Measurements from ENCODE around the gene SERPINF2.

GRCh38 chr17:1782171-1782567 lies 39.5 kb downstream of the SERPINF2 start:
- no peak for TF ChIP-seq POLR2AphosphoS5 (IDR thresholded peaks at IDR 0.05; ENCODE audit: borderline replicate concordance, low read depth, low read length)
- TF ChIP-seq FOXP2 (optimal IDR thresholded peaks at IDR 0.05; ENCODE audit: control extremely low read depth, extremely low read length, insufficient read depth) = no peak
